ENCODE data around the gene SPATA6.

DNA sequence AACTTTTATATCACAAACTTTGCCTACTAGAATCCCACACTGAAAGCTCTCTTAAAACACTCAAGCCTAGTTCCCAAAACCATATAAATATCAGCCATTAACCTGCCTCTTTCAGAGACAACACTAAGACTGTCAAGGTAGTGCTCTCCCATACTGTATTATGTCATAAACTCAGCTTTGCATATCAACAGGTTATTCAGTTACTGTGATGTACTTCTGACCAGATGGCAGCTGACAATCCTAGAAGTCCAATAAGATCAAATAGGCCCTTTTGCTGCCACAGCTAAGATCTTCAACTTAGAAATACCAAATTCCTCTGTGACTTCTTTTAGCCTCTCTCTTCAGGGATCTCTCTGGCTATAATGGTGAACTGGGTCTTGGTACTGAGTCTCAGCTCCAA, 97.2 kb downstream of the SPATA6 start:
- TF ChIP-seq, protein P1, sequence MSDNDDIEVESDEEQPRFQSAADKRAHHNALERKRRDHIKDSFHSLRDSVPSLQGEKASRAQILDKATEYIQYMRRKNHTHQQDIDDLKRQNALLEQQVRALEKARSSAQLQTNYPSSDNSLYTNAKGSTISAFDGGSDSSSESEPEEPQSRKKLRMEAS (IDR thresholded peaks at IDR 0.05), result no peak
- TF ChIP-seq, protein P2, sequence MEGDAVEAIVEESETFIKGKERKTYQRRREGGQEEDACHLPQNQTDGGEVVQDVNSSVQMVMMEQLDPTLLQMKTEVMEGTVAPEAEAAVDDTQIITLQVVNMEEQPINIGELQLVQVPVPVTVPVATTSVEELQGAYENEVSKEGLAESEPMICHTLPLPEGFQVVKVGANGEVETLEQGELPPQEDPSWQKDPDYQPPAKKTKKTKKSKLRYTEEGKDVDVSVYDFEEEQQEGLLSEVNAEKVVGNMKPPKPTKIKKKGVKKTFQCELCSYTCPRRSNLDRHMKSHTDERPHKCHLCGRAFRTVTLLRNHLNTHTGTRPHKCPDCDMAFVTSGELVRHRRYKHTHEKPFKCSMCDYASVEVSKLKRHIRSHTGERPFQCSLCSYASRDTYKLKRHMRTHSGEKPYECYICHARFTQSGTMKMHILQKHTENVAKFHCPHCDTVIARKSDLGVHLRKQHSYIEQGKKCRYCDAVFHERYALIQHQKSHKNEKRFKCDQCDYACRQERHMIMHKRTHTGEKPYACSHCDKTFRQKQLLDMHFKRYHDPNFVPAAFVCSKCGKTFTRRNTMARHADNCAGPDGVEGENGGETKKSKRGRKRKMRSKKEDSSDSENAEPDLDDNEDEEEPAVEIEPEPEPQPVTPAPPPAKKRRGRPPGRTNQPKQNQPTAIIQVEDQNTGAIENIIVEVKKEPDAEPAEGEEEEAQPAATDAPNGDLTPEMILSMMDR (IDR thresholded peaks at IDR 0.05; ENCODE audit: low read depth, low read length, missing input control), result no peak
- no peak for TF ChIP-seq EGR1 (IDR thresholded peaks at IDR 0.05; ENCODE audit: low read depth in 2 of 2)
- TF ChIP-seq RXRA (IDR thresholded peaks at IDR 0.05), result no peak
- TF ChIP-seq, protein P3, sequence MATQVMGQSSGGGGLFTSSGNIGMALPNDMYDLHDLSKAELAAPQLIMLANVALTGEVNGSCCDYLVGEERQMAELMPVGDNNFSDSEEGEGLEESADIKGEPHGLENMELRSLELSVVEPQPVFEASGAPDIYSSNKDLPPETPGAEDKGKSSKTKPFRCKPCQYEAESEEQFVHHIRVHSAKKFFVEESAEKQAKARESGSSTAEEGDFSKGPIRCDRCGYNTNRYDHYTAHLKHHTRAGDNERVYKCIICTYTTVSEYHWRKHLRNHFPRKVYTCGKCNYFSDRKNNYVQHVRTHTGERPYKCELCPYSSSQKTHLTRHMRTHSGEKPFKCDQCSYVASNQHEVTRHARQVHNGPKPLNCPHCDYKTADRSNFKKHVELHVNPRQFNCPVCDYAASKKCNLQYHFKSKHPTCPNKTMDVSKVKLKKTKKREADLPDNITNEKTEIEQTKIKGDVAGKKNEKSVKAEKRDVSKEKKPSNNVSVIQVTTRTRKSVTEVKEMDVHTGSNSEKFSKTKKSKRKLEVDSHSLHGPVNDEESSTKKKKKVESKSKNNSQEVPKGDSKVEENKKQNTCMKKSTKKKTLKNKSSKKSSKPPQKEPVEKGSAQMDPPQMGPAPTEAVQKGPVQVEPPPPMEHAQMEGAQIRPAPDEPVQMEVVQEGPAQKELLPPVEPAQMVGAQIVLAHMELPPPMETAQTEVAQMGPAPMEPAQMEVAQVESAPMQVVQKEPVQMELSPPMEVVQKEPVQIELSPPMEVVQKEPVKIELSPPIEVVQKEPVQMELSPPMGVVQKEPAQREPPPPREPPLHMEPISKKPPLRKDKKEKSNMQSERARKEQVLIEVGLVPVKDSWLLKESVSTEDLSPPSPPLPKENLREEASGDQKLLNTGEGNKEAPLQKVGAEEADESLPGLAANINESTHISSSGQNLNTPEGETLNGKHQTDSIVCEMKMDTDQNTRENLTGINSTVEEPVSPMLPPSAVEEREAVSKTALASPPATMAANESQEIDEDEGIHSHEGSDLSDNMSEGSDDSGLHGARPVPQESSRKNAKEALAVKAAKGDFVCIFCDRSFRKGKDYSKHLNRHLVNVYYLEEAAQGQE (IDR thresholded peaks at IDR 0.05), result no peak

All from liver (tissue), 3 donors.